ENCODE data around the gene ZNF592. TPM values are rescaled to one million over a fixed set of nuclear protein-coding genes. Genes with fewer than 3 reads are reported as not detected.

ZNF592 gene
- total and polyA plus RNA-seq, 12 donors, result 8.2 to 26.9 (median 20.5) TPM

DNA sequence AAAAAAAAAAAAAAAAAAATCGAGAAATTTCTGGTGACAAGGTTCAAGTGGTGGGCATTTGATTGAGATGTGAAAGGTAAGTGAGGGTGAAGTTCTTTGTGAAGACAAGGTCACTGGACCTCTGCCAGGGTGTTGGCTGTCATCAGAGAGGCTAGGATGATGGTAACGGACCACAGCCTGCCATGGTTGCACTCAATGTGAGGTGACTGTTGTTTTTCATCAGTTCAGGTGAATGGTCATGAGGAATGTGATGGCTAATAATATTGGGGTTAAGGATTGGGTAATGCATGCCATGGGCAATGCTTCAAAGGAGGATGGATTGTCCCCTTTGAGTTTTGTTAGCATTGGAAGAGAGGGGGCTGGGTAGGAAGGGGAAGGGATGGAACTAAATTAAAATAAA, 64.5 kb downstream of the ZNF592 start:
- no peak for DNase-seq
- H3K4me3 ChIP-seq, result no peak overlapping the region

DNA sequence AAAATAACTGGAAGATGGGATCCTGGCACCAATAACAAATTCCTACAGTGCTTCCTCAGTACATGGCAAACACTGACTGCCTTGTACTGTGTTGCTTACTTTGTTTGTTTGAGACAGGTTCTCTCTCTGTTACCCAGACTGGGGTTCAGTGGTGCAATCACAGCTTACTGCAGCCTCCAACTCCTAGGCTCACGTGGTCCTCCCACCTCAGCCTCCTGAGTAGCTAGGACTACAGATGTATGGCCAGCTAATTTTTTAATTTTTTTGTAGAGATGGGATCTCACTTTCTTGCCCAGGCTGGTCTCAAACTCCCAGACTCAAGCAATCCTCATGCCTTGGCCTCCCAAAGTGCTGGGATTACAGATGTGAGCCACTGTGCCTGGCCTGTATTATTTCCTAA, 65.0 kb downstream of the ZNF592 start:
- Histone ChIP-seq H3K4me1 (peaks cover 7 to 39% (median 27%) of the 10 kb centered on the region in 9 donors), H3K36me3 (peaks cover 0 to 4% (median 0%) of the 10 kb centered on the region in 9 donors), H3K9me3 (no peaks in the 10 kb centered on the region), H3K4me3 (no peak overlapping the region), H3K27me3 (no peaks in the 10 kb centered on the region), H3K27ac (no peak overlapping the region)
- ATAC-seq (no peak), DNase-seq (no peak)
- TF ChIP-seq, protein P1, sequence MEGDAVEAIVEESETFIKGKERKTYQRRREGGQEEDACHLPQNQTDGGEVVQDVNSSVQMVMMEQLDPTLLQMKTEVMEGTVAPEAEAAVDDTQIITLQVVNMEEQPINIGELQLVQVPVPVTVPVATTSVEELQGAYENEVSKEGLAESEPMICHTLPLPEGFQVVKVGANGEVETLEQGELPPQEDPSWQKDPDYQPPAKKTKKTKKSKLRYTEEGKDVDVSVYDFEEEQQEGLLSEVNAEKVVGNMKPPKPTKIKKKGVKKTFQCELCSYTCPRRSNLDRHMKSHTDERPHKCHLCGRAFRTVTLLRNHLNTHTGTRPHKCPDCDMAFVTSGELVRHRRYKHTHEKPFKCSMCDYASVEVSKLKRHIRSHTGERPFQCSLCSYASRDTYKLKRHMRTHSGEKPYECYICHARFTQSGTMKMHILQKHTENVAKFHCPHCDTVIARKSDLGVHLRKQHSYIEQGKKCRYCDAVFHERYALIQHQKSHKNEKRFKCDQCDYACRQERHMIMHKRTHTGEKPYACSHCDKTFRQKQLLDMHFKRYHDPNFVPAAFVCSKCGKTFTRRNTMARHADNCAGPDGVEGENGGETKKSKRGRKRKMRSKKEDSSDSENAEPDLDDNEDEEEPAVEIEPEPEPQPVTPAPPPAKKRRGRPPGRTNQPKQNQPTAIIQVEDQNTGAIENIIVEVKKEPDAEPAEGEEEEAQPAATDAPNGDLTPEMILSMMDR (IDR thresholded peaks at IDR 0.05), result no peak
- intact Hi-C loops (cut with DNase I), result loop anchor here in 5 of 10 donors (5.0 to 10.0 kb wide), 4 partner anchors 59 to 219 kb away; partner anchors contain the start of genes NMB (in 4 of the 5) and WDR73 (in 3 of the 5)
- 96% methylated on average over 1 of the region's 1 CpG for WGBS, 2 donors

More for the DNA sequence above, 64.5 kb downstream of the ZNF592 start:
- peaks cover 0 to 10% (median 0%) of the 10 kb centered on the region in 9 donors for H3K36me3 ChIP-seq
- WGBS, 2 donors, result 70 to 88% methylated on average over 2 of the region's 2 CpGs
- peaks cover 7 to 33% (median 21%) of the 10 kb centered on the region in 9 donors for H3K4me1 ChIP-seq
- H3K27me3 ChIP-seq, result no peaks in the 10 kb centered on the region
- H3K27ac ChIP-seq, result no peak overlapping the region
- no peak for ATAC-seq
- no peaks in the 10 kb centered on the region for H3K9me3 ChIP-seq
- intact Hi-C loops (cut with DNase I), result loop anchor here in 5 of 10 donors (5.0 to 10.0 kb wide), 4 partner anchors 58 to 218 kb away; partner anchors contain the start of genes NMB (in 4 of the 5) and WDR73 (in 3 of the 5)
- TF ChIP-seq, protein P1 (IDR thresholded peaks at IDR 0.05), result no peak

DNA sequence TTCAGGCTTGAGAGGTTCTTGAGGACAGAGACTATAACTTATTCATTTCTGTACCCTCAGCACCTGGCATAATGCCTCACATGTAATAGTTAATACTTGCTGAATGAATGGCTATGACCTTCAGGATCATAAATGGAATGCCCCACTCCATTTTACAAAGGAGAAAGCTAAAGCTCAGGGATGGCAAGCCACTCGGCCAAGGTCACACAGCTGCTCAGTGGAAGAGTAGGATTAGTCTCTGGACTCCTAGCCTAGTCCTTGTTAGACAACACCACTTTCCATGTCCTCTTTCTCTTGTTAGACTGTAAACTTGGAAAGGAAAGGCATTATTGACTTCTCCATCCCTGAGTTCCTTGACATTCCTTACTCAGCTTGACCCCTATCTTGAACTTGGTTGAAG, 65.5 kb downstream of the ZNF592 start:
- TF ChIP-seq, protein P1 (IDR thresholded peaks at IDR 0.05), result no peak
- 91 to 92% methylated on average over 1 of the region's 1 CpG for WGBS, 2 donors
- DNase-seq (no peak), ATAC-seq (no peak)
- no peak overlapping the region for H3K4me3 ChIP-seq
- no peak overlapping the region for H3K27ac ChIP-seq
- no peaks in the 10 kb centered on the region for H3K36me3 ChIP-seq
- H3K27me3 ChIP-seq, result no peaks in the 10 kb centered on the region
- H3K9me3 ChIP-seq, result no peaks in the 10 kb centered on the region
- intact Hi-C loops (cut with DNase I), result loop anchor here in 5 of 10 donors (5.0 to 10.0 kb wide), 4 partner anchors 59 to 219 kb away; partner anchors contain the start of genes NMB (in 4 of the 5) and WDR73 (in 3 of the 5)
- peaks cover 7 to 44% (median 32%) of the 10 kb centered on the region in 9 donors for H3K4me1 ChIP-seq

DNA sequence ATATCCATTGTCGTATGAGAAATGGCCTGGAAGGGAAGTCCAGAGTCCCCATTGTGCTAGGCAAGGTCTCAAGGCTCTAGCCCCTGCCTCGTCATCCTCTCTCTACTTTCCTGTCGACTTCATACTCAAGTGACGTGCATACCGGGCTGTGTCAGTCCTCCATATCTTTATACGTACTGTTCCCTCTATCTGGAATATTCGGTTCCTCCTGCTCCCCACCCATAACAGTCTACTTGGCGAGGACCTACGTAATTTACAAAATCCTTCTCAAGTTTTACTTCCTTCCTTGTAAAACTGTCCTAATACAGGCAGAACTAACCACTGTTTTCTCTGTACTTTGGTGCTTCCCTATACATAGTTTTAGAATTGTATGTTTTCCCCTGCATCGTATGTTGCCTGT, 66.5 kb downstream of the ZNF592 start:
- ATAC-seq, result no peak
- WGBS, 2 donors, result 73 to 82% methylated on average over 10 of the region's 10 CpGs
- Histone ChIP-seq H3K27me3 (no peaks in the 10 kb centered on the region), H3K9me3 (no peaks in the 10 kb centered on the region), H3K36me3 (no peaks in the 10 kb centered on the region), H3K27ac (peak overlapping the region in 2 of 10 donors; percentile 45 to 59), H3K4me1 (peaks cover 7 to 50% (median 40%) of the 10 kb centered on the region in 9 donors), H3K4me3 (no peak overlapping the region)
- intact Hi-C loops (cut with DNase I), result loop anchor here in 9 of 10 donors (5.0 to 10.0 kb wide), 7 partner anchors 60 to 220 kb away; partner anchors contain the start of genes ZNF592 (in 5 of the 9), NMB (in 4 of the 9) and WDR73 (in 3 of the 9)
- TF ChIP-seq, protein P1 (IDR thresholded peaks at IDR 0.05), result no peak
- no peak for DNase-seq

All from heart right ventricle (tissue), 16 donors.